ENCODE measurements around the gene TRIML1. TPM values are rescaled to one million over a fixed set of nuclear protein-coding genes. Genes with fewer than 3 reads are reported as not detected.

Gene TRIML1
- total RNA-seq, 4 donors from 2014 or later = not detected

DNA sequence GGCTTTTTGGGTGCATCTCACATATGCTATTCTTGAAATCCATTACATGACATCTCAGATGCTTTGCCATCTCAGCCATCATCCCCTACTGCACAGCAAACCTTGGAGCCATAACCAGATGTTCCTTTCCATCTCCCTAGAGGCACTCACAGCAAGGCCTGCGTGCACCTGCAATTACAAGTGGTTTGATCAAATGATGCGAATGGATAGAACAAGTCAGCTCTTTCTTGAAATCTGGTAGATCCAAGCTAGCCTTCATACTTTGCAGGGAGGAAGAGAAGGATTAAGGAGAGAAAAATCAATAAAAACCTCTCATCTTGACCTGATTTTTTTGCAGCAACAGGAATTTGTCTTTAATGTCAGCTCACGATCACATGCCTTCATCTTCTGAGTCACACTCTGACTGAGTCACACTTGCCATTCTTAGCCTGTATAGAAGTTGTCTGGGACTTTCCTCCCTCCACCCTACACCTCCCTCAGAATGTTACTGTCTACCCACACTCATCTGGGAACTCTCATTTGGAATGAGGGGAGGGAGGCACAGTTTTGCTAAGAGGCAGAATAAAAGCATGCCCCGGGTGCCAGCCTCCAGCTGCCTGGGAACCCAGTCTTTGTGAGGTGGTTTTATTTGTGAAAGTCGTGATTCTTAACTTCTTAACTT lies 11.9 kb upstream of the TRIML1 start:
- TF ChIP-seq POLR2A (IDR thresholded peaks at IDR 0.05) = no peak
- TF ChIP-seq, protein P1, sequence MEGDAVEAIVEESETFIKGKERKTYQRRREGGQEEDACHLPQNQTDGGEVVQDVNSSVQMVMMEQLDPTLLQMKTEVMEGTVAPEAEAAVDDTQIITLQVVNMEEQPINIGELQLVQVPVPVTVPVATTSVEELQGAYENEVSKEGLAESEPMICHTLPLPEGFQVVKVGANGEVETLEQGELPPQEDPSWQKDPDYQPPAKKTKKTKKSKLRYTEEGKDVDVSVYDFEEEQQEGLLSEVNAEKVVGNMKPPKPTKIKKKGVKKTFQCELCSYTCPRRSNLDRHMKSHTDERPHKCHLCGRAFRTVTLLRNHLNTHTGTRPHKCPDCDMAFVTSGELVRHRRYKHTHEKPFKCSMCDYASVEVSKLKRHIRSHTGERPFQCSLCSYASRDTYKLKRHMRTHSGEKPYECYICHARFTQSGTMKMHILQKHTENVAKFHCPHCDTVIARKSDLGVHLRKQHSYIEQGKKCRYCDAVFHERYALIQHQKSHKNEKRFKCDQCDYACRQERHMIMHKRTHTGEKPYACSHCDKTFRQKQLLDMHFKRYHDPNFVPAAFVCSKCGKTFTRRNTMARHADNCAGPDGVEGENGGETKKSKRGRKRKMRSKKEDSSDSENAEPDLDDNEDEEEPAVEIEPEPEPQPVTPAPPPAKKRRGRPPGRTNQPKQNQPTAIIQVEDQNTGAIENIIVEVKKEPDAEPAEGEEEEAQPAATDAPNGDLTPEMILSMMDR (IDR thresholded peaks at IDR 0.05) = no peak
- WGBS, 2 donors = 46 to 59% methylated on average over 5 of the region's 5 CpGs
- intact Hi-C loops (cut with DNase I; ENCODE audit: low total_unique reads) = no loop called here

GRCh38 chr4:188130355-188130754 lies 8.9 kb upstream of the TRIML1 start:
- DNase-seq (ENCODE audit: low spot score in 2 of 2) = no peak
- WGBS, 2 donors = 87% methylated on average over 4 of the region's 4 CpGs
- H3K4me3 ChIP-seq (ENCODE audit: low read depth, poor library complexity, severe bottlenecking) = no peak overlapping the region
- intact Hi-C loops (cut with DNase I; ENCODE audit: low total_unique reads) = no loop called here
- TF ChIP-seq POLR2A (IDR thresholded peaks at IDR 0.05) = no peak
- TF ChIP-seq, protein P1 (IDR thresholded peaks at IDR 0.05) = no peak

More for the DNA sequence above, 11.9 kb upstream of the TRIML1 start:
- DNase-seq (ENCODE audit: low spot score in 2 of 2) = no peak
- no peak overlapping the region for H3K4me3 ChIP-seq (ENCODE audit: low read depth, poor library complexity, severe bottlenecking)

DNA sequence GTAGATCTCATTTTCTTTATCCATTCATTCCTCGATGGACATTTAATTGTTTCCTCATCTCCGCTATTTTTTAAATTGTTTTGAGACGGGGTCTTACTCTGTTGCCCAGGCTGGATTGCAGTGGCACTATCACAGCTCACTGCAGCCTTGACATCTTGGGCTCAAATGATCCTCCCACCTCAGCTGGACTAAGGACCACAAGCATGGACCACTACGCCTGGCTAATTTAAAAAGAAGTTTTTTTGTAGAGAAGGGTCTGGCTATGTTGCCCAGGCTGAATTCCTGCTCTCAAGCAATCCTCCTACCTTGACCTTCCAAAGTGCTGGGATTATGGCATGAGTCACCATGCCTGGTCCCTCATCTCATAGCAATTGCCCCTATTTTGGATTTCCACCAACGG lies 7.0 kb upstream of the TRIML1 start:
- intact Hi-C loops (cut with DNase I; ENCODE audit: low total_unique reads) = no loop called here
- DNase-seq (ENCODE audit: low spot score in 2 of 2) = no peak
- no peak overlapping the region for H3K4me3 ChIP-seq (ENCODE audit: low read depth, poor library complexity, severe bottlenecking)
- WGBS, 2 donors = 73 to 96% methylated on average over 5 of the region's 5 CpGs
- TF ChIP-seq, protein P1 (IDR thresholded peaks at IDR 0.05) = no peak
- no peak for TF ChIP-seq POLR2A (IDR thresholded peaks at IDR 0.05)

DNA sequence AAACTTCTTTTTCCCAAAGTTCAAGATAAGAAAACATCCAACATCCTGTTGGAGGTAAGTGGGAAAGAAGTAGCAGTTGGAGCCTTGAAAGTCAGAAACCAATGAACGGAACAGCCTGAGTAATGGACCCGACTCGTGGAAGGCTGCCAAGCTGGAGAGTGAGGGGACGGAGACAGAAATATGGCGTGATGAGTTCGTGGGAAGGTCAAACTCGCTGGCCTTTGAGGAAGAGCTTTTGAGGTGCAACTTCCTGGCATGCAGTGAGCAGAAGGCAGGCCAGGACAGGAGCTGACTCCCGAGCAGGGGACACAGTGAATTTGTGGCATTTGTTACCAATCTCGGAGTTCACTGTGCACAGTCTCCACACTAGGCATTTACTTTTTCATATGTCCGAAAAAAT lies 1.0 kb upstream of the TRIML1 start:
- TF ChIP-seq, protein P1 (IDR thresholded peaks at IDR 0.05) = no peak
- TF ChIP-seq POLR2A (IDR thresholded peaks at IDR 0.05) = no peak
- DNase-seq (ENCODE audit: low spot score in 2 of 2) = peak in 1 of 2 donors; percentile 60
- intact Hi-C loops (cut with DNase I; ENCODE audit: low total_unique reads) = no loop called here
- H3K4me3 ChIP-seq (ENCODE audit: low read depth, poor library complexity, severe bottlenecking) = no peak overlapping the region
- WGBS, 2 donors = 59 to 65% methylated on average over 10 of the region's 10 CpGs

DNA sequence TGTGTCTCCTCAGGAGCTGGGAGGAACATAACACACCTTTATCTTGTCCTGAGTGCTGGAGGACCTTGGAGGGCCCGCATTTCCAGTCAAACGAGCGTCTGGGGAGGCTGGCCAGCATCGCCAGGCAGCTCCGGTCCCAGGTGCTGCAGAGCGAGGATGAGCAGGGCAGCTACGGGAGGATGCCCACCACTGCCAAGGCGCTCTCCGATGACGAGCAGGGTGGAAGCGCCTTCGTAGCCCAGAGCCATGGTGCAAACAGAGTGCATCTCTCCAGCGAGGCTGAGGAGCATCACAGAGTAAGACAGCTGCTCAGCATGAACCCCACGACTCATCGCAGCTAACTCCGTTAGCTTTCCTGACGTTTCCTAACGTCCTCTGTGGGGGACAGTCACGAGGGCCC lies 430 bp downstream of the TRIML1 start:
- WGBS, 2 donors = 83 to 89% methylated on average over 19 of the region's 19 CpGs
- no peak for TF ChIP-seq POLR2A (IDR thresholded peaks at IDR 0.05)
- TF ChIP-seq, protein P1 (IDR thresholded peaks at IDR 0.05) = no peak
- peak in 1 of 2 donors; percentile 62 for DNase-seq (ENCODE audit: low spot score in 2 of 2)
- intact Hi-C loops (cut with DNase I; ENCODE audit: low total_unique reads) = no loop called here
- H3K4me3 ChIP-seq (ENCODE audit: low read depth, poor library complexity, severe bottlenecking) = no peak overlapping the region

GRCh38 chr4:188143731-188144130 lies 4.5 kb downstream of the TRIML1 start:
- no peak for TF ChIP-seq POLR2A (IDR thresholded peaks at IDR 0.05)
- TF ChIP-seq, protein P1 (IDR thresholded peaks at IDR 0.05) = no peak
- 73 to 77% methylated on average over 11 of the region's 11 CpGs for WGBS, 2 donors
- no peak overlapping the region for H3K4me3 ChIP-seq (ENCODE audit: low read depth, poor library complexity, severe bottlenecking)
- peak in 1 of 2 donors; percentile 28 for DNase-seq (ENCODE audit: low spot score in 2 of 2)
- intact Hi-C loops (cut with DNase I; ENCODE audit: low total_unique reads) = no loop called here

All from lower leg skin (tissue), 4 donors.